Stimulated activated CD4-positive, alpha-beta T cell treated with anti-CD3 and anti-CD28 coated beads, Interleukin-4, amount 100 ng/mL, for 4 hours (primary cell): ENCODE results near the gene PLCB4.

Source experiments
- DNase-seq, 2 experiments: peaks; one replicate each; pipeline ENCODE4 v3.0.0-alpha.2; 2020

The PLCB4 gene

DNA sequence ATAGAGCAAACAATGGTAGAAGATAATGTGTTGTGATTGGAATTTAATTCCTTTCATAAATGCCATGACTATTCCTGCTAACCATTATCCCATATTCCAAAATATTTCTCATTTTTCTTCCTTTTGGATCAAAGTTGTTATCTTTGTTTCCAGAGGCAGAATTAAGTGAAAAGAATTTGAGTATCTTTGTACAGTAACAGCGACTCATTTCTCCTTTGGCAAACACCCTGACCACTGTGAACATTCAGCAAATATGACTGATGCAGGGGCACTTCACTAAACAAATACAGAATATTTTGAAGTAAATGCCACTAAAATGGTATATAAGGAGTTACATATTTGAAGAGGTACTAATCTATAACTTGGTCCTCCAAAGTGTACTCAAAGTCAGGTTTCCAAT is 340.5 kb downstream of the PLCB4 start:
- DNase-seq: no peak

- DNase-seq: no peak
Observed at GRCh38 chr20:9409981-9410380, 341.1 kb downstream of the PLCB4 start.

DNA sequence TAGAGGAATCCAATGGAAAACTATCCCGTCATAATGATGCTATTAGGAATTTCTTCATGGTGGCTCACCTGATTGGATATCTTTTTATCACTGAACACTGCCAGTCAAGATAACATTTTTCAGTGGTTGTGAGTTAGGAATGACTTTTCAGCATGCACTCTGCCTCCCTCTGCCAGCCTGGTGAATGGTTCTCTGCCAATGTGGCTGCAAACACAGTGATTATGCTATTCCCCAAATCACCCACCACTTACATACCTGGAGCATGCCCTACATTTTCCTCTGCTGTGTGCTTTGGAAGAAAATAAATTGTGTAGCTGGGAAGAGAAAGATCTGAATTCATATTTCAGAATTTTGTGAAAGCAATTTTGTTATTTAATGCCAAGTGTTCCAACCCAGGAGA is 342.9 kb downstream of the PLCB4 start:
- no peak for DNase-seq

- DNase-seq: no peak
Observed at GRCh38 chr20:9412309-9412708, 343.4 kb downstream of the PLCB4 start.

DNA sequence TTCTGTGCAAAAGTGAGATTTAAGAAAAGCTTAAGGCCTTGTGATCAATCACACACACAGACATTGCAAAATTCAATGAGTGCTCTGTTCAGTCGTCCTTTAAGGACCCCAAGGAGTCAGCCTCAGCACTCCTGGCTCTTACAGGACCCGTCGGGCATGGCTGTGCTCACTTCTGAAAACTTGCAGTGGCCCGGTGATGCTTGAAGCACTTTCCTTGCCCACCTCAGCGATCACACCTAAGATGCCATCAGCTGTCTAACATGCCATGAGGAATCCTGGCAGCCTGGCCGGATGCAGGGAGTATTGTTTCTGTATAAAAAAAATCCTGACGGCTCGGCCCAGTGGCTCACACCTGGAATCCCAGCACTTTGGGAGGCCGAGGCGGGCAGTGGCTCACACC is 344.1 kb downstream of the PLCB4 start:
- DNase-seq: no peak

DNA sequence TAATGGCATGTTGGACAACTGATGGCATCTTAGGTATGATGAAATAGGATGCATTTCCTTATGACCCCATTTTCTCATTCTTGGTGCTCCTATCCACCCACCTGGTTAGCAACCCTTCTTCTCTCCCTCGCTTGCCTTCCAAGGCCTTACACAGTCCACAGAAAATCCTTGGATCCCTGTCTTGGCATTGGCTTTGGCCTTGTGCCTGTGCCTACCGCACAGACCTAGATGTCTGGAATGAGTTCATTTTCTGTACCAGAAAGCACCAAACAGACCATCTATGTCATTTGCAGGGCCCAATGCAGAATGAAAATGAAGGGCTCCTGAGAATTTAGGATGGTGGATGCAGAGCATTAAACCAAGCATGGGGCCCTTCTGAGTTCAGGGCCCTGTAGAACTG is 346.5 kb downstream of the PLCB4 start:
- no peak for DNase-seq

DNA sequence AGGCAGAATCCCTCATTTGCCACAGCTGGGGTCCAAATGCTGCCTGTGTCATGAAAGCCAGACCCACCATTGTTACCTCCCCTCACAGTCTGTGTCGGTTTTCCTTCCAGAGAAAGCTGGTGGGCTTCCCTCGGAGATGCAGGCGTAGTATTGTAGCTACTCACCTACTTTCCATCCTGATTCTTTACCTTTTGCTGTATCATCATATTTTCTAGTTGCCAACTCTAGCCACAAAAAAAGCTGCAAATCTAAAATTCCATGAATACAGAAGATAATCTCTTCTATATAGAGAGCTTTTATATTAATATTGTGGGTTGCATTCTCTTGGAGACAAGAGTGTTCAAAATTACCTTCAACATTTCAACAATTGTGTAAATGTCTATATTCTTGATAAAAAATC is 347.5 kb downstream of the PLCB4 start:
- DNase-seq: no peak

DNA sequence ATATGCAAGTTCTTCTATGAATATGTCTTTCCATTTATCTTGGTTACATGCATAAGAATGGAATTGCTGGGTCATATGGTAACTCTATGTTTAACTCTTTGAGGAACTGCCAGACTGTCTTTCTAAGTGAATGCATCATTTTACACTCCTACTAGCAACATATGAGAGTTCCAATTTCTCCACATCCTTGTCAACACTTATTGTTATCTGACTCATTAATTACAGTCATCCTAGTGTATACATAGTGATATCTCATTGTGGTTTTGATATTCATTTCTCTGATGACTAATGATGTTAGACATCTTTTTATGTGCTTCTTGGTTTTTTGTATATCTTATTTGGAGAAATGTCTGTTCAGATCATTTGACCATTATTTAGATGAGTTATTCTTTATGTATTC is 348.8 kb downstream of the PLCB4 start:
- no peak for DNase-seq

- no peak for DNase-seq
Observed at GRCh38 chr20:9422321-9423057, 353.6 kb downstream of the PLCB4 start.

- DNase-seq: no peak
Observed at GRCh38 chr20:9424551-9424950, 355.7 kb downstream of the PLCB4 start.

DNA sequence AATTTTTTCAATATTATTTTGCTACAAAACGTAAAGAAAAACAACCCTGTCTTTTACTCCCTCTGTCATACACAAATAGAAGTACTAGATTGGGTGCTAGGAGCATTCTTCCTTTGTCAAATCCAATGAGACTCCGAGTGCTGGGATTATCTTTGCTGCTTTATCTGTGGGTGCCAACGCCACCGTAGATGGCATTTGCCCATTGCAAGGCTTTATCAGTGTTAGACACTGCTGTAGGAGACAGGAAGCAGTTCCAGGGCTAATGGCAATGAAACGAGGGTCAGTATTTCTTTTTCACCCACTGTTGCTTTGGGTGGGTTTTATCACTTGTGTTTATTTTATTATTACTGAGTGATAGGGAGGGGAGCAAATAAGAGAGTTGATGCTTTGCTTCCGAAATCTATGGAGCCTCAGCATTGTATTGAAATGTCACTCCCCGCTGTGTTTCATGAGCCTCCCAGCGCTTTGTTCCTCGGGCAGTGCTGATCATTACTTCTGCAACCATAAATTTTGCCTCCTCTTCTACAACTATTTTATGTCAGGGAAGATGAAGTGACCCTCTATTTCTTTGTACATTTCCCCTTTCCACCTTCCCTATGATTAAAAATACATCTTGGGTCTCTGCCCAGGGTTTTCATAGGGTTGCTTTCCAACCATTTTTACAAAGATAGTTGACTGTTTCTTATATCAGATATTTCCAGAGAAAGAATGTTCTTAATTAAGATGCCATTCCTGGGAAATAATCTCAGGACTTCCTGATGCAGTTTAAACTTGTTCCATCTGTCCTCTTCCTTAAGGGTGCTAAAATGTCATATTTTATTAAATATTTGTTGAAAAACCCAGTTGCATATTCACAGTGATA is 358.8 kb downstream of the PLCB4 start:
- DNase-seq: no peak

DNA sequence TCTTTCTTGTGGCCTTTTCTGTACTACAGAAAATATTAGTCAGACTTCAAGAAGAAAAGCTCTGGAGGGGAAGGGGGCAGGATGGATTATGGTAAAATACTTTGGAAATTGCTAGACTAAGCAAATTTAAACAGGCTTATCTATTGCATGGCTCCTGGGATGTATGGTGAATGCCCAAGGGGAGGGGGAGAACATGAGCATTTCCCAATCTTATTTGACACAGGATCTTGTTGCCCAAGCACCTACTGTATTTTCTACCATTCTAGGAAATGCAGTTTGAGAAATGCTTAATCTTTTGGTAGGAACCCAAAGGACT is 359.4 kb downstream of the PLCB4 start:
- DNase-seq: no peak

- DNase-seq: no peak
Observed at GRCh38 chr20:9439806-9440205, 370.9 kb downstream of the PLCB4 start.

- no peak for DNase-seq
Observed at GRCh38 chr20:9440892-9441291, 372.0 kb downstream of the PLCB4 start.

- DNase-seq: no peak
Observed at GRCh38 chr20:9441948-9442347, 373.1 kb downstream of the PLCB4 start.

DNA sequence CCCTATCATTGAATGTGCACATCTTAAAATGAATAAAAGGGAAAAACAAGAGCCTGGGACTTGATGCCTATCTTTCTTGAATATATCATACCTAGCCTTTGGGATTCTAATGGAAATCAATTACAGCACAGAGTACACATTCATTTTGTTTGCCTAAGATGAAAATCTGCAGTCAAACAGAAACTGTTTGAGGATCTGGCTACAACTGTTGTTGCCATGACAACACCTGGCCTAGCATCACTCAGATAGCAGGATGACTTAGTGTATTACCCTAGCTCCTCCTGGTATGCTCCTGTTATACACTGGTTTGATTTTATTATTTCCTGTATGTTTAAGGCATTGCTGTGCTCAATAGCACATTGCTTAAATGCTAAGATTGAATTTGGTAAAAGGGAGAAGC is 374.0 kb downstream of the PLCB4 start:
- no peak for DNase-seq

DNA sequence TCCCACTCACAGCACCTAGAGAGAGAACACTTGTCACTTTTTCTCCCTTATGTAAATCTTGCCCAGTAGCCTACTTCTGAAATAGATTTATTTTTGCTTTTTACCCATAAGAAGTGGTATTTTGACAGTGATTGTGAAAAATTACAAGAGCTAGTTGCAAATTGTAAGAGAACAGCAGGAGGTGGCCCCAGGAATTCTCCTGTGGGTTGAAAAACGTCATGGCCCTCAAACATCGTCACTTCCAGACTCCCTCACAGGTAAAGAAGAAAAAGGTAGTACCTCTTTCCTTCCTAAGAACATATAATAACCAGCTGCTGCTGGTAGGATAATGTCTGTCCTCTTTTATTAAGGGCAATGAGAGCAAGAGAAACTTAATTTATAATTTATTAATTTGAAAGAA is 376.0 kb downstream of the PLCB4 start:
- no peak for DNase-seq

DNA sequence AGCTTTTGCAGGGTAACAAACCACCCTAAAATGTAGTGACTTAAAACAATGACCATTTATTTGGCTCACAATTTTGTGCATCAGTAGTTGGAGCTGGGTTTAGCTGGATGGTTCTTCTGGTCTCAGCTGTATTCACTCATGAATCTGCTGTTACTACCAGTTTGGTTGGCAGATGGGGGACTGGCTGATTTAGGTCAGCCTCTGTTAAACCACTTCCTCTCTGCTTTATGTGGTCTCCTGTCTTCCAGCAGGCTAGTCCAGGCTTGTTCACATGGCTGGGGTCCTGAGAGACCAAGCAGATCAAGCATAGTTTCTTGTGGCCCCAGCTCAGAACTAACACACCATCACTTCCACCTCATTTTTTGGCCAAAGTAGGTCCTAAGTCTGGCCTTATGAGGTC is 378.3 kb downstream of the PLCB4 start:
- no peak for DNase-seq

- no peak for DNase-seq
Observed at GRCh38 chr20:9453201-9453600, 384.3 kb downstream of the PLCB4 start.

DNA sequence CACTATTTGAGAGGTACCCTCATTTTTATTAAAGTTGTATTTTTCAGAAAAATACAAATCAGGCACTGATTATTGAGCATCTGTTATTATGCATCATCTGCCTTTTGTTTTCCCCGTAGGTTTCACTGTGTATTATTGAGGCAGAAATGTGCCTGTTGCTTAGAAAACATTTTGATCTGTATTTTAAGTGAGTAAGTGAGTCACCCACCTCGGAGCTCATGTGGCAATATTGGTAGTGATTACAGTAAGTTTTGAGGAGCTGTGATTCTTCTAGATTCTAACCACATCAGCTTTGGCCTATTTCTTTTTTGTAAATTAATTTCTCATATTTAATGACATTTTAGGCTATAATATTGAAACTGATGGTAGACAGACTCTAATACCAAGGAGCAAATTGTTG is 385.9 kb downstream of the PLCB4 start:
- no peak for DNase-seq

- DNase-seq: no peak
Observed at GRCh38 chr20:9457136-9457535, 388.2 kb downstream of the PLCB4 start.

DNA sequence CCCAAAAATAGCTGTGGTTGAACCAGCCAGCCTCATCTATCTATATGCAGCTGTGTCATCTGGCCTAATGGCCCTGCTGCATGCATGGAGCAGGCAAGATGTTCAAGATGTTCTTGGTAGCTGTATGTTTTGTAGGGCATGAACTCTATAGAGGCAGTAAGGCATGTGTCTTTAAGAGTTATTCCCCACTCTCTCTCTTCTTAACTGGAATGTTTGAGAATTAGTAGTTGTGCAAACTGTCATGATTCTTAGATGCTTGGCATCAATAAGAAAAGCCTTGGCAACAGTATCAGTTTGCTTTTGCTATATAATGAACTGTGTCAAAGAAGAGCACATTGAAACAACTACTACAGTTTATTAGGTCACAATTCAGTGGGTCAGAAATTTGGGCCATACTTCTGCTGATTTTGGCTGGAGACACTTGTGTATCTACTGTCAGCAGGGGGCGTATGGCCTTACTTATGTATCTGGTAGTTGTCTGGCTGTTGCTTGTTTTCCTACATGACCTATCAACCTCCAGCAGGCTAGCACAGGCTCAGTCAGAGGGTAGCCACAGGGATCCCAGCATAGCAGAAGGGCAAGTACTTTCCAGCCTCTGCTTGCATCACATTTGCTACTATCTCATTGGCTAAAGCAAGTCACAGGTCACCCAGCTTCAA is 389.4 kb downstream of the PLCB4 start:
- DNase-seq: no peak

DNA sequence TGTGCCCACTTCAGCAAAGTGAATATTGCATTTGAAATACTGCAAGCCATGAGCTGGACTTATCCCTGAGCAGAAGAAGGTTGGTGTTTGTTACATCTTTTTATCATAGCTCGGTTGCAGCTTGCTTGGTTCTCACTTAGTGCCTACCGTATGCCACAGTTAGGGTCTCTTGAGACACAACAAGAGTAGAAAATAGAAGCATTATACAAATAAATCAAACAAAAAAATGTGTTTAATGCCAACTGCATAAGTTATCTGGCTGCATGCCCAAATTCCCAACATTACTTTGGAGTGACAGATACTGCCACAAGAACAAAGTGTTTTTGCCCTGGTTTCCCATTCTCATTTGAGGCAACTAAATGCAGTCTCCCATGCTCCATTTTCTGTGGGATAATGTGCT is 391.6 kb downstream of the PLCB4 start:
- no peak for DNase-seq

DNA sequence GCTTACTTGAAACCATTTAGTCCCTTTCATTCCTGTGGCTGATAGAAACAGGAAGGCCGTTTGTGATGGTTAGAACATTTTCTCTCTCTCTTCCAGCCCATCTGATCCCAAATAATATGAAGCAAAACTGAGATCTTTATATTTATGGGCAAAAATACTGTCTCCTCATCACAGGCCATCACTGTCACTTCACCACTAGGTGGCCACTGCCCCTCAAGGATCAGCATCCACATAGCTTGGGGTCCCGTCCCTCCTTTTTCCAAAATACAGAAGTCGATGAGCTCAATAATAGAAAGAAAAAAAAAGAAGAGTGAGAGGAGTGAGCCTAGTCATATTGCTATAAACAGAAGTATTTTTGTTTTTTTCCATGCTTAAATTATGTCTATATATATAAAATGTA is 399.1 kb downstream of the PLCB4 start:
- no peak for DNase-seq
